ENCODE measurements around the gene SNX18. TPM values are rescaled to one million over a fixed set of nuclear protein-coding genes. Genes with fewer than 3 reads are reported as not detected.

SNX18 gene
- total RNA-seq, 1 donor from 2014 or later, result 17.2 TPM

DNA sequence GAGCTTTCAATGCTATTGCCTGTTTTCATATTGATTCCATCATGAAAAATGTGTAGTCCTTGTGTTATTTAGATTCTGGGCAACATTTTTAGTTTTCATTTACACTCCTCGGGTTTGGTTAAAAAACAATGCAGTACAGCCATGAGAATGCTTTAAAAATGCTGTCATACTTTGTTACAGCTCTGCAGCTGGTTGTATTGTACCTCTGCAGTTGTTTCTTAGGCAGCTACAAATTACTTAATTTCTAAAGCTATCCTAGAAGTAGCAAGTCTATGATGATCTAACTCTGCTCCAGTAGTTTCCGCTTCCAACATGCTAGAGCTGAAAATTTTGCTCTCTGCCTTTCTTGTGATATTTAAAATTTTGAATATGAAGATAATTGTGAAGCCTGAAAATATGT, 20.2 kb downstream of the SNX18 start:
- no peaks in the 10 kb centered on the region for H3K9me3 Mint-ChIP-seq
- no peak overlapping the region for H3K27ac Mint-ChIP-seq
- H3K27me3 Mint-ChIP-seq (ENCODE audit: low read depth), result no peaks in the 10 kb centered on the region
- TF ChIP-seq, protein P1, sequence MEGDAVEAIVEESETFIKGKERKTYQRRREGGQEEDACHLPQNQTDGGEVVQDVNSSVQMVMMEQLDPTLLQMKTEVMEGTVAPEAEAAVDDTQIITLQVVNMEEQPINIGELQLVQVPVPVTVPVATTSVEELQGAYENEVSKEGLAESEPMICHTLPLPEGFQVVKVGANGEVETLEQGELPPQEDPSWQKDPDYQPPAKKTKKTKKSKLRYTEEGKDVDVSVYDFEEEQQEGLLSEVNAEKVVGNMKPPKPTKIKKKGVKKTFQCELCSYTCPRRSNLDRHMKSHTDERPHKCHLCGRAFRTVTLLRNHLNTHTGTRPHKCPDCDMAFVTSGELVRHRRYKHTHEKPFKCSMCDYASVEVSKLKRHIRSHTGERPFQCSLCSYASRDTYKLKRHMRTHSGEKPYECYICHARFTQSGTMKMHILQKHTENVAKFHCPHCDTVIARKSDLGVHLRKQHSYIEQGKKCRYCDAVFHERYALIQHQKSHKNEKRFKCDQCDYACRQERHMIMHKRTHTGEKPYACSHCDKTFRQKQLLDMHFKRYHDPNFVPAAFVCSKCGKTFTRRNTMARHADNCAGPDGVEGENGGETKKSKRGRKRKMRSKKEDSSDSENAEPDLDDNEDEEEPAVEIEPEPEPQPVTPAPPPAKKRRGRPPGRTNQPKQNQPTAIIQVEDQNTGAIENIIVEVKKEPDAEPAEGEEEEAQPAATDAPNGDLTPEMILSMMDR (IDR thresholded peaks at IDR 0.05; ENCODE audit: unreplicated experiment), result no peak
- peaks cover 15% of the 10 kb centered on the region for H3K4me1 Mint-ChIP-seq
- no peak for DNase-seq (ENCODE audit: low spot score in 2 of 2, unreplicated experiment in 2 of 2)
- no peak overlapping the region for H3K4me3 Mint-ChIP-seq
- peaks cover 3% of the 10 kb centered on the region for H3K36me3 Mint-ChIP-seq

DNA sequence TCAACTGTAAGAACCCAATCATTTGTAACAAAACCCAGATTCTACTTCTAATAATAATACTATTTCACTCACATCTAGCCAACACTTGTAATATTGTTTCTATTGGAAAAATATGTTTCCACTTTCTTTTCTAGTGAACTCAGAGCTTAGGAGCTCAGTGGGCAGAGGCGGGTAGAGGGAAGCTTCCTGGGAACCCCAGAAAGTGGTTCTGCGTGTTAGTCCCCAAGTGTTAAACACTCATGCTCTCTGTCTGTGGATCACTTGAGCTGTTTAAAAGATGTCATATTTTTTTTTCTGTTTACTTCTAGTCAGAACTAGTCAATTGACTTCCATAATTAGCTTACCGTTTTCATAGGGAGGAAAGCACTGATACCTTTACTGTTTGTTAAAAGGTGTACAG, 20.6 kb downstream of the SNX18 start:
- no peak overlapping the region for H3K27ac Mint-ChIP-seq
- H3K27me3 Mint-ChIP-seq (ENCODE audit: low read depth), result no peaks in the 10 kb centered on the region
- peaks cover 15% of the 10 kb centered on the region for H3K4me1 Mint-ChIP-seq
- H3K9me3 Mint-ChIP-seq, result no peaks in the 10 kb centered on the region
- H3K4me3 Mint-ChIP-seq, result no peak overlapping the region
- DNase-seq (ENCODE audit: low spot score in 2 of 2, unreplicated experiment in 2 of 2), result no peak
- H3K36me3 Mint-ChIP-seq, result peaks cover 5% of the 10 kb centered on the region
- TF ChIP-seq, protein P1 (IDR thresholded peaks at IDR 0.05; ENCODE audit: unreplicated experiment), result no peak

DNA sequence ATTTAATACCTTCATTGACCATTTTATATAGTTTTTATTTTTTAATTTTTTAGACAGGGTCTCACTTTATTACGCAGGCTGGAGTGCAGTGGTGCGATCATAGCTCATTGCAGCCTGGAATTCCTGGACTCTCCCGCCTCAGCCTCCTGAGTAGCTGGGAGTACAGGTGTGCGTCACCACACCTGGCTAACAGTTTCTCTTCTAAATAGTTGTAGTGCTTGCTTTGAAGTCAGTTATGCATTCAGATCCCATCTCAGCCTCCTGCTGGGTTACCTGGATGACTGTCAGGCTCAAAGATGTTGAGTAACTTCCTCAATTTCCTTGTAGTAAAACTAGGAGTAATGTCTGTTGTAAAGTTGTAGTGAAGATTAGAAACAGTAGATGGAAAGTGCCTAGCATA, 21.4 kb downstream of the SNX18 start:
- TF ChIP-seq, protein P1 (IDR thresholded peaks at IDR 0.05; ENCODE audit: unreplicated experiment), result no peak
- no peak overlapping the region for H3K4me3 Mint-ChIP-seq
- no peak overlapping the region for H3K27ac Mint-ChIP-seq
- no peak for DNase-seq (ENCODE audit: low spot score in 2 of 2, unreplicated experiment in 2 of 2)
- no peaks in the 10 kb centered on the region for H3K27me3 Mint-ChIP-seq (ENCODE audit: low read depth)
- H3K9me3 Mint-ChIP-seq, result no peaks in the 10 kb centered on the region
- peaks cover 8% of the 10 kb centered on the region for H3K4me1 Mint-ChIP-seq
- H3K36me3 Mint-ChIP-seq, result peaks cover 5% of the 10 kb centered on the region

DNA sequence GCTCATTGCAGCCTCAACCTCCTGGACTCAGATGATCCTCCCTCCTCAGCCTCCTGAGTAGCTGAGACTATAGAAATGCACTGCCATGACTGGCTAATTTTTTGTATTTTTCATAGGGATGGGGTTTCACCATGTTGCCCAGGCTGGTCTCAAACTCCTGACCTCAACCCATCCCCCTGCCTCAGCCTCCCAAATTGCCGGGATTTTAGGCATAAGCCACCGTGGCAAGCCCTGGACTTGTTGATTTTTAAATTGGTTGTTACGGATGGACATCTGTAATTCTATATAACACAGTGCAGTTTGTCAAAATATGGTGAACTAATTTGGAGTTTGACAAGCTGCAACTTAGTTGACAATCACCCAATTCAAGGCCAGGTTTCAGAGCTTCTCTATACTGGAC, 22.7 kb downstream of the SNX18 start:
- peaks cover 5% of the 10 kb centered on the region for H3K36me3 Mint-ChIP-seq
- no peaks in the 10 kb centered on the region for H3K9me3 Mint-ChIP-seq
- no peak for DNase-seq (ENCODE audit: low spot score in 2 of 2, unreplicated experiment in 2 of 2)
- TF ChIP-seq, protein P1 (IDR thresholded peaks at IDR 0.05; ENCODE audit: unreplicated experiment), result no peak
- H3K4me3 Mint-ChIP-seq, result no peak overlapping the region
- H3K27me3 Mint-ChIP-seq (ENCODE audit: low read depth), result no peaks in the 10 kb centered on the region
- no peak overlapping the region for H3K27ac Mint-ChIP-seq
- H3K4me1 Mint-ChIP-seq, result no peaks in the 10 kb centered on the region

DNA sequence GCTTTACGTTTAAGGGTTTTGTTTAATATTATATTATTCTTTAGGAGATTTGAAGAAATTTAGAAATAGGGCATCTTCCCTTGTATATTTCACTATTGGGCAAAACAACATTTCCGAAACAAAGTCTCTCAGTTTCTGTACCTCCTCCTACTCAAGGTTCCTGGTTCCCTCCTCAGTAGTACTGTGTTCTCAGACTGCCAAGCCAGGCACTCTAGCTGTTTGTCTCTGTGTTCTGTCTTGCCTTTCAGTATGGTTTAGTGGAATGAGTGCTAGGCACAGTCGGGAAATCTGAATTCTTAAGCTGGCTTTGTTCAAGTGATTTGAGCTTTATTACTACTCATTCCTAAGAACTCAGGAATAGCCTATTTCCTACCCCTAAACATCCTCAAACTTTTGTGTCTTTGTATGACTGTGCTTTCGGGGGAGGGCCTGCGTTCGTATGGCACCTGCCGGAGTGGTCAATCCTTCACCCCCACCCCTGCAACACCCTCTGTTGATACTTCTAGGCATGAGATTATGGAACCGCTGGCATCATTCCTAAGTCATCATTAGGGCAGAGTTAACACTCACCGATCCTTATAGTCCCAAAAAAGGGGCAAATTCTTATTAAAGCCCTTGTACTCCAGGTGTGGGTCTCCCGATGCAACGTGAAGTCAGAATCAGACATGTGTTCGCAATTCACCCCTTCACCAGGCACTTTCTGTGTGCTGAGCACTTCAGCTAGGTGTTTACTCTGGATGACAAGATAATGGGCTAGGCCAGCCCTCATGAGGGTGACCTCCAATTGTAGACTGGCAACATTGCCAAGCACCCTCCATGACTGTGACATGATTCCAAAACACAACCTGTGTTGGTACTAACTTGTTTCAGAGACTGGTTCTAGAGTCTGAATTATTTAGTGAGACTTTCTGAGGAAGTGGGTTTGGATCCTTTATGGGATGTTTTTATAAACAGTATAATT, 24.5 kb downstream of the SNX18 start:
- no peak overlapping the region for H3K4me3 Mint-ChIP-seq
- TF ChIP-seq, protein P1 (IDR thresholded peaks at IDR 0.05; ENCODE audit: unreplicated experiment), result no peak
- H3K4me1 Mint-ChIP-seq, result peaks cover 5% of the 10 kb centered on the region
- H3K36me3 Mint-ChIP-seq, result peaks cover 5% of the 10 kb centered on the region
- H3K27ac Mint-ChIP-seq, result no peak overlapping the region
- H3K9me3 Mint-ChIP-seq, result no peaks in the 10 kb centered on the region
- DNase-seq (ENCODE audit: low spot score in 2 of 2, unreplicated experiment in 2 of 2), result no peak
- H3K27me3 Mint-ChIP-seq (ENCODE audit: low read depth), result no peaks in the 10 kb centered on the region

Measured in mesothelial cell of epicardium (in vitro differentiated cells).